Fibroblast of upper back skin (primary cell): ENCODE results near the gene PAXX.

Experiments
- DNase-seq: peaks from one replicate; pipeline ENCODE4 v3.0.0-alpha.2; 2013

The PAXX gene

GRCh38 chr9:137034709-137035506 lies 42.7 kb downstream of the PAXX start:
- peak; percentile 70 for DNase-seq

GRCh38 chr9:137035507-137035834 lies 43.2 kb downstream of the PAXX start:
- no peak for DNase-seq

GRCh38 chr9:137035937-137036336 lies 43.7 kb downstream of the PAXX start:
- no peak for DNase-seq

- DNase-seq: no peak
These were observed 44.8 kb downstream of the PAXX start for GRCh38 chr9:137037035-137037434.

GRCh38 chr9:137037483-137037882 lies 45.3 kb downstream of the PAXX start:
- no peak for DNase-seq

- no peak for DNase-seq
These were observed 46.7 kb downstream of the PAXX start for GRCh38 chr9:137038916-137039315.

- DNase-seq: no peak
These were observed 47.6 kb downstream of the PAXX start for GRCh38 chr9:137039611-137040366.

GRCh38 chr9:137040568-137040967 lies 48.3 kb downstream of the PAXX start:
- no peak for DNase-seq

- DNase-seq: no peak
These were observed 48.9 kb downstream of the PAXX start for GRCh38 chr9:137041124-137041523.

- no peak for DNase-seq
These were observed 50.8 kb downstream of the PAXX start for GRCh38 chr9:137042751-137043727.
